Measurements from ENCODE around the gene PLAAT5.

PLAAT5 gene

GRCh38 chr11:63512816-63513215, 21.8 kb upstream of the PLAAT5 start:
- no peak for DNase-seq (ENCODE audit: low read depth in 2 of 3, low spot score in 1 of 3)

- DNase-seq (ENCODE audit: low read depth in 2 of 3, low spot score in 1 of 3): no peak
Observed at GRCh38 chr11:63511048-63511748, 20.2 kb upstream of the PLAAT5 start.

GRCh38 chr11:63510360-63511047, 19.5 kb upstream of the PLAAT5 start:
- DNase-seq (ENCODE audit: low read depth in 2 of 3, low spot score in 1 of 3): no peak

- no peak for DNase-seq (ENCODE audit: low read depth in 2 of 3, low spot score in 1 of 3)
Observed at GRCh38 chr11:63508745-63509144, 17.8 kb upstream of the PLAAT5 start.

- DNase-seq (ENCODE audit: low read depth in 2 of 3, low spot score in 1 of 3): no peak
Observed at GRCh38 chr11:63508009-63508408, 17.0 kb upstream of the PLAAT5 start.

GRCh38 chr11:63507511-63507910, 16.5 kb upstream of the PLAAT5 start:
- DNase-seq (ENCODE audit: low read depth in 2 of 3, low spot score in 1 of 3): no peak

GRCh38 chr11:63506876-63507275, 15.9 kb upstream of the PLAAT5 start:
- DNase-seq (ENCODE audit: low read depth in 2 of 3, low spot score in 1 of 3): no peak

- no peak for DNase-seq (ENCODE audit: low read depth in 2 of 3, low spot score in 1 of 3)
Observed at GRCh38 chr11:63505857-63506528, 15.0 kb upstream of the PLAAT5 start, which contains the start of gene LGALS12. LGALS12 (plus strand) TSS chr11:63506084; CDS start chr11:63506459, 375 bp downstream.

GRCh38 chr11:63504933-63505586, 14.1 kb upstream of the PLAAT5 start:
- DNase-seq (ENCODE audit: low read depth in 2 of 3, low spot score in 1 of 3): no peak

GRCh38 chr11:63504054-63504453, 13.1 kb upstream of the PLAAT5 start:
- no peak for DNase-seq (ENCODE audit: low read depth in 2 of 3, low spot score in 1 of 3)

- no peak for DNase-seq (ENCODE audit: low read depth in 2 of 3, low spot score in 1 of 3)
Observed at GRCh38 chr11:63503492-63503891, 12.5 kb upstream of the PLAAT5 start.

GRCh38 chr11:63502252-63502820, 11.4 kb upstream of the PLAAT5 start:
- DNase-seq (ENCODE audit: low read depth in 2 of 3, low spot score in 1 of 3): no peak

- DNase-seq (ENCODE audit: low read depth in 2 of 3, low spot score in 1 of 3): no peak
Observed at GRCh38 chr11:63501236-63501635, 10.3 kb upstream of the PLAAT5 start.

- no peak for DNase-seq (ENCODE audit: low read depth in 2 of 3, low spot score in 1 of 3)
Observed at GRCh38 chr11:63499874-63500273, 8.9 kb upstream of the PLAAT5 start.

GRCh38 chr11:63494975-63495374, 4.0 kb upstream of the PLAAT5 start:
- no peak for DNase-seq (ENCODE audit: low read depth in 2 of 3, low spot score in 1 of 3)

GRCh38 chr11:63493127-63493526, 2.2 kb upstream of the PLAAT5 start:
- no peak for DNase-seq (ENCODE audit: low read depth in 2 of 3, low spot score in 1 of 3)

GRCh38 chr11:63492441-63492840, 1.5 kb upstream of the PLAAT5 start:
- no peak for DNase-seq (ENCODE audit: low read depth in 2 of 3, low spot score in 1 of 3)

GRCh38 chr11:63491636-63492372, 837 bp upstream of the PLAAT5 start:
- no peak for DNase-seq (ENCODE audit: low read depth in 2 of 3, low spot score in 1 of 3)

GRCh38 chr11:63491240-63491587, 247 bp upstream of the PLAAT5 start:
- DNase-seq (ENCODE audit: low read depth in 2 of 3, low spot score in 1 of 3): no peak

- DNase-seq (ENCODE audit: low read depth in 2 of 3, low spot score in 1 of 3): no peak
Observed at GRCh38 chr11:63489879-63490278, 1.1 kb downstream of the PLAAT5 start.

- DNase-seq (ENCODE audit: low read depth in 2 of 3, low spot score in 1 of 3): no peak
Observed at GRCh38 chr11:63488789-63489188, 2.2 kb downstream of the PLAAT5 start.

Data from stimulated activated CD4-positive, alpha-beta T cell treated with anti-CD3 and anti-CD28 coated beads, Interleukin-12 subunit alpha, Interleukin-12 subunit beta, amount 100 ng/mL, for 48 hours (primary cell).